GM21737 (cell line): ENCODE data around the gene IDS.
"Not testable (repeated sequence)": the region's sequence is repeated elsewhere in the genome, so short reads cannot be mapped to it uniquely, and the experiment has no call there.

Source experiments
- ATAC-seq: cut with Tn5 transposase; IDR thresholded peaks from one replicate; pipeline ENCODE4 v1.9.1; 2021; ENCODE audit warnings: mild to moderate bottlenecking, moderate library complexity; ENCODE audit not compliant: unreplicated experiment

The IDS gene

GRCh38 chrX:149528381-149528780, 23.3 kb upstream of the IDS start:
- no peak for ATAC-seq

- no peak for ATAC-seq
Observed at GRCh38 chrX:149527705-149528104, 22.6 kb upstream of the IDS start.

DNA sequence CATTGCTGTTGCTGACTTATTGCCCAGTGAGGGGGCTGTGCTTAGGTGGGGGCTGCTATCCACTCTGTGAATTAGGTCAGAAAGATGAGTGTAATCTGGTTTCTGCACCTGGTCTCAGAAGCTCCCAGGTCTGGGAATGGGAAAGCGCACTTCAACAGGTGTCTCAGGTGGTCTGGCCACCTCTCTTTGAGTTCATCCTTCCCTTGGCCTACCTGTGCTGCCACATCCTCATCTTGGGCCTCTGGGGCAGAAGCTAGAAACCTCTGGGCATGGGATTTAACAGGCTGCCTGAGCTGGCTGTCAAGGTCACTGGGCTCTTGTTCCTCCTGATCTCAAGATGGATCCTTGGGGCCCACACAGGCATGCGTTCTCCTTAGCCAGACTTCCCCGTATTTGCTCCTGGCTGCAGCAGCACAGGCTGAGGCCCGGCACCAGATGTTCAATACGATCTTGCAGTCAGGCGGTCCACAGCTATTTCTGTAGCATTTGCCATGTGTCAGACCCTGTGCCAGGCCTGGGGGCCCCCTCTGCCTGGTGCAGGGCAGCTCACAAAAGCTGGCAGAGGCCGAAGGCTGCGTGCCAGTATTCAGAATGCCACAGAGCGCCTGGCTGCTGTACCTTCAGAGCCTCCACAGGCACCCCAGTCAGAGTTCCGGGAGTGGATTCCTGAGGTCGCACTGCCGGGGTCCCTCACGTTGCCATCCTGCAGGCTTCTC, 21.4 kb upstream of the IDS start:
- not testable (repeated sequence) for ATAC-seq

DNA sequence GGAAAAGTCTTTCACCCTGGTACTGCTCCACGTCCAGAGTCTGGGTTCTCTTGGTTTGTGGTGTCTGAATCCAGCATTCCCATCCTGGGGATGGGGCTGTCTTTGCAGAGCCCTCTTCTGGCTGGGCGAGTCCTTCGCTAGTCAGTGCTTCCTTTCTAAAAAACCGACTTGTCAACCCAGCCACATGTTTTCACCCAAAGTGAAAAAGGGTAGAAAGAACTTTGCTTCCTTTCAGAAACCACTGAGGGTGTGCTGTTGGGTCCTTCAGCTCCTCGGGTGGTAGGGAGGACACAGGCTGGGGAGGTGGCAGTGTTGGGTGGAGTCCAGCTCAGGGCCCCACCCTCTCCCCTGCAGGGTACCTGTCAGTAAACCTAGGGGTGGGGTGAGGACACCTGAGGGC, 20.8 kb upstream of the IDS start:
- ATAC-seq = peak; percentile 59

- ATAC-seq = peak; percentile 92
Observed at GRCh38 chrX:149525389-149525788, 20.3 kb upstream of the IDS start.

GRCh38 chrX:149522916-149523315, 17.8 kb upstream of the IDS start:
- ATAC-seq = no peak

GRCh38 chrX:149521438-149521837, 16.3 kb upstream of the IDS start:
- ATAC-seq = no peak

DNA sequence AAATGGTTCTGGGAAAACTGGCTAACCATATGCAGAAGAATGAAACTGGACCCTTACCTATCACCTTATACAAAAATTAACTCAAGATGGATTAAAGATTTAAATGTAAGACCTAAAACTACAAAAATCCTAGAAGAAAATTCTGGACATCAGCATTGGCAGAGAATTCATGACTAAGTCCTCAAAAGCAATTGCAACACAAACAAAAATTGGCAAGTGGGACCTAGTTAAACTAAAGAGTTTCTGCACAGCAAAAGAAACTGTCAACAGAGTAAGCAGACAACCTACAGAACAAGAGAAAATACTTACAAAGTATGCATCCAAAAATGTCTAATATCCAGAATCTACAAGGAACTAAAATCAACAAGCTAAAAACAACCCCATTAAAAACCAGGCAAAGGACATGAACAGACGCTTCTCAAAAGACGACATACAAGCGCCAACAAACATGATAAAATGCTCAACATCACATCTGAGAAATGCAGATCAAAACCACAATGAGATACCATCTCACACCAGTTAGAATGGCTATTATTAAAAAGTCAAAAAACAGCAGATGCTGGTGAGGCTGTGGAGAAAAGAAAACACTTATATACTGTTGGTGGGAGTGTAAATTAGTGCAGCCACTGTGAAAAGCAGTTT, 15.7 kb upstream of the IDS start:
- not testable (repeated sequence) for ATAC-seq

DNA sequence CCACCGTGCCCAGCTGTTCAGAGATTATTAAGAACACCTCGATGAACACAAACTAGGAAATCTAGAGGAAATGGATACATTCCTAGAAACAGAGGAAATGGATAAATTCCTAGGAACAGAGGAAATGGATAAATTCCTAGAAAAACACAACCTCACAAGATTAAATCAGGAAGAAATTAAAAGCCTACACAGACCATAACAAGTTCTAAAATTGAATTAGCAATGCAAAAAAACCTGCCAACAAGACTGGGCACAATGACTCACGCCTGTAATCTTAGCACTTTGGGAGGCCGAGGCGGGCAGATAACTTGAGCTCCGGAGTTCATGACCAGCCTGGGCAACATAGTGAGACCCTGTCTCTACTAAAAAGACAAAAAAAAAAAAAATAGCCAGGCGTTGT, 13.1 kb upstream of the IDS start:
- ATAC-seq = no peak

GRCh38 chrX:149517308-149517707, 12.2 kb upstream of the IDS start:
- no peak for ATAC-seq

DNA sequence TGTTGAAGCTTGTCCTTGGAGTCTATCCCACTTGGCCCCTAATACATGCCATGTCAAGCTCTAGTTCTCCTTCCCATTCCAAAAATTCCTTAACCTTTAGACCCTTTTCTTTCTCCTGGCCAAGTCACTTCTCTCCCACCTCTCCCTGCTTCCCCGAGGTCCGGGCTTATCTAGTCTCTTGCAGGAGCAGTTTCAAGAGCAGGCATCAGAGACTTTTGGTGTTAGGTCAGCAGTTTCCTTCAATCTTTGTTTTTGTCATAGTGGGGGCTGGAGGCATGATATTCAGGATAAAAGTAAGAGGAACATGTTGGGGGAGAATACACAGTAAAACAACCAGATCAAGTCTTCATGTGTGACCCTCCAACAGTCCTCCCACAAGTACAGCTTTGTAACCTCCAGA, 11.5 kb upstream of the IDS start:
- ATAC-seq = no peak

DNA sequence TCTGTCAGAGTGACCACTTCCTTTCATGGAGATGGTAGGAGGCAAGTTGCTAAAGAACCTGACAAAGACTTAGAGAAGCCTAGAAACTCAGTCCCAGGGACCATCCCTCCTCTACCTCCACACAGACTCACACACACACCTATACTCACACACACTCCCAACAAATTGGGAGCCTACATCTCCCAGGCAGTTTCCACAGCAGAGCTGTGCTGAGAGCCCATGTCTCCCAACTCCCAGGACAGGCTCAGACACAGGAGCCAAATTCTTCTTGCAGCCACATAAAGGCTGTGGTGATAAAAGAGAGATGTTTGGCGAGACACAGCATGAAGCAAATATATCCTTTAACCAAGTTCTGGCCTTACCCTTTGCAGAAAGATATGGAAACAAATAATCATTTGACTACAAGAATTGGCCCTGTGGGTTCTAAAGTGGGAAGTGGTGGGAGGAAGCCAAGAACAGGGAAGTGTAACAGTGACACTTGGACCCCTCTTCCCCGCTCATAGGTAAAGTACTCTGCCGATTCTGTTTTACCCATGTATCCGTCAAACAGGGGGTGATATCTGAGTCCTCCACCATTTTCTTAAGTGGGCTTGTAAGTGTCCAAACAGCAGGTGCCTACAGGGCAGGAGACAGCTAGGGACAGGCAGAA, 11.0 kb upstream of the IDS start:
- ATAC-seq = no peak

GRCh38 chrX:149513825-149514428, 8.8 kb upstream of the IDS start:
- ATAC-seq = no peak

DNA sequence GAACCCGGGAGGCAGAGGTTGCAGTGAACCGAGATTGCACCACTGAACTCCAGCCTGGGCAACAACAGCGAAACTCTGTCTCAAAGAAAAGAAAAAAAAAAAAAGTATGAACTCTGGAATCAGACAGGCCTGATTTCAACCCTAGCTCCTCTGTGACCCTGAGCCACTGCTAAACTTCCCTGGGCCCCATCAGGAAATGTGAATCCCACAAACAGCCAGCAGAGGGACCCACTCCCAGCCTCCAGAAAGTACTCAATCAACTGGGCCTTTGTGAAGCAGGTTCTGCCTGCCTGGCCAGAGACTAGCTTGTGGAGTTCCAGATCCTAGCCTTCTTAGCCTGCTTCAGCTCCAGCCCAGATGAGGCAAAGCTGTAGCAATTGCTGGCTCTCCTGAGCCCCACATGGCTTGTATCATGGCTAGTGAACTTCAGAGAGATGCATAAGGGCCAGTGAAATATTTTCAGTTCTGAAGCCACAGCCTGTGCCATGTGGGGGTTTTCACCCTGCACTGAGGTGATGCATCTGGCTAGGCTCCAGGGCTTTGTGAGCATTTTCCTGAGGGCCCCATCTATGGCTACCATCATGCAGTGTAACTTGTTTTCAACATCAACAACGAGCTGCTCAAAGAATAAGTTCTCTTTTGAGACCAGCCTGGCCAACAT, 7.2 kb upstream of the IDS start:
- ATAC-seq = no peak

DNA sequence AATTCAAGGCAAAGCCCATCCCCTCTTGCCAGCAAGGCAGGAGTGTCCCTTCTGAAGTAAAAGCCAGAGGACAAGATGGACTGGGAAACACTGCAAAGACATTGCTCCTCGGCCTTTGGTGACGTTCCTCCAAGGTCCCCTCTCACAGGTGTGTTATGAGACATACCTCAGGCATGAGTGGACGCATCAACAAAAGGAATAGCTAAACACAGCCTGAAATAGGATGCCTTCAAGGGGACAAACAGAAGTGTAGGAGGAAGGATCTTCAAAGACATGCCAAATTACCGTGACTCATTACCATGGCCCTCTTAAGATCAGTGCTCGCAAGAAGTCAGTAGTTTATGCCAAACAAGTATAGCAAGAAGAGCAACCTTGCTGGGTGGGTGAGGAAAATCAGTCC, 6.0 kb upstream of the IDS start:
- no peak for ATAC-seq

DNA sequence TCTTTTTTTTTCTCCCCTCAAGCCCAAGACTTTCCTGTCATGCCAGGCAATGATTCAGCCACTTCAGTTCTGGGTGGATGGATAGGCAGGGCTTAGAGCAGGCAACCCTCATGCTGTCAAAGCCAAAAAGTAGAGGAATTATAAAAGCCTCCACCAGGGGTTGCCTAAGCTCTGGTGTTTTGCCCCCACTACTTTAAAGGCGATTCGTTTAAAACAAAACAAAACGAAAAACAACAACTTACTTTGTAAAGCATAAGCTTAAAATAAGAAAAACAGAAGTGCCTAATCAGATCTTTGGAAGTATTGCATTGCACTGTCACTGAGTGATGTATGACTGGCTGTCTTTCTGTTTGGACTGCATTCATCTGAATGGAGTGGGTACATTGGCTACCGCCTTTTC, 5.3 kb upstream of the IDS start:
- no peak for ATAC-seq

DNA sequence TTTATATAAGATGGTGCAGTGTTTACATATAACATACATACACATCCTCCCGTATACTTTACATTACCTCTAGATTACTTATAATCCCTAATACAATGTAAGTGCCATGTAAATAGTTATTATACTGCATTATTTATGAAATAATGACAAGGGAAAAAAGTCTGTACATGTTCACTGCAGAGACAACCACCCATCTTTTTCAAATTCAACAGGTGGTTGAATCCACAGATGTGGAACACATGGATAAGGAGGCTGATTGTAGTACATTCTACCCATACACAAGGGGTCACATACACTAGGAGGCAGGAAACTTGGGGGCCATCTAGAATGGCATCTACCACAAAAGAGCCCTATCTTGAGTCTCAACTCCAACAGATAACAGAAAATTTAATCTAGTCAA, 3.4 kb upstream of the IDS start:
- no peak for ATAC-seq

- ATAC-seq = no peak
Observed at GRCh38 chrX:149506349-149506748, 1.2 kb upstream of the IDS start.

GRCh38 chrX:149505671-149506070, 565 bp upstream of the IDS start:
- ATAC-seq = no peak

GRCh38 chrX:149504226-149504914, 736 bp downstream of the IDS start:
- peak; percentile 53 for ATAC-seq

DNA sequence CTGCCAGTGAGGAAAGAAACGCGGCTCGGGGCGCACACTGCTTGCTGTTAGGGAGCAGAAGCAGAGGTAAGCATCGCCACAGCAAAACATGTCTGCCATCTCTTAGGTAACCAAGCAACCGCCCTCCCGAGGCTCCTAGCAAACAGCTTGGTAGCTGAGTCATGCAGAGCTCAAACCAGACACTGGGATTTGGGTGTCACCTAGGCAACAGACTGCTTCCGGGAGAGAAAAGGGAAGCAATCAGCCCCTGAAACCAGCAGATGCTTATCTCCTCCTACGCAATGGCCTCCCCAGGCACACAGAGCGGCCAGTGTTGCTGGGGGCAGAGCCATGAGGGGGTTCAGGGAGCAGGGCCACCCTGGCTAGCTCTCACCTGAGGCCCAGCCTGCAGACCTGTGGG, 1.7 kb downstream of the IDS start:
- ATAC-seq = peak; percentile 66
